ENCODE data around the gene PRKAG2. TPM values are rescaled to one million over a fixed set of nuclear protein-coding genes. Genes with fewer than 3 reads are reported as not detected.

The PRKAG2 gene
- total RNA-seq, 4 donors from 2014 or later = 38.8 to 94.4 (median 73.2) TPM

DNA sequence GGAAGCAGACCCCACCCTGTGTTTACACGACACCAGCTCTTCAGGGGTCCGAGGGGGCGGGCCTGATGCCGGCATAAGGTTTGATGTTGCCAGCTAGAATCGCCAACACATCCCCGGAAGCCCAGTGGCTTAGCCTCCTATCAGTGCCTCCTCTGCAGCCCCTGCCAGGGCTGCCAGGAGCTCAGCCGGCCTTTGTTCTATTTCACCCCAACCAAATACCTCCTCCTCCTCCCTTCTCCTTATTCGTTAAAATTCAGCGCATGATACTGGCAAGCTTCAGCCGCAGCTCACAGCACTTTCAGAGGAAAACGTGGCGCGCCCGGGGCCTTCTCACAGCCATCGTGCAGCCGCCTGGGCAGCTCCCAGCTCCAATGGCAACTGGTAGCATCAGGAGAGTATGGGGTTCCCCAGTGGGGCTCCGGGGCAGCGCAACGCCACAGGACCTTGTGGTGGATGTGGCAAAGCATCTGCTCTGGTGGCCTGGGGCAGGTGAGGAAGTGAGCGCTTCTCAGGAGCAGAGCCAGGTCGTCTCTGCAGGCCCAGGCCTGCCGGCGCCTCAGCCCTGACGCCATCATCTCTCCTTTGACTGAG, 180.9 kb downstream of the PRKAG2 start:
- no peak overlapping the region for H3K4me3 ChIP-seq
- H3K27me3 ChIP-seq = no peaks in the 10 kb centered on the region
- H3K4me1 ChIP-seq = peaks cover 0 to 29% (median 7%) of the 10 kb centered on the region in 4 donors
- H3K27ac ChIP-seq = peak overlapping the region in 3 of 4 donors; percentile 76 to 95 (median 83)
- TF ChIP-seq, protein P1, sequence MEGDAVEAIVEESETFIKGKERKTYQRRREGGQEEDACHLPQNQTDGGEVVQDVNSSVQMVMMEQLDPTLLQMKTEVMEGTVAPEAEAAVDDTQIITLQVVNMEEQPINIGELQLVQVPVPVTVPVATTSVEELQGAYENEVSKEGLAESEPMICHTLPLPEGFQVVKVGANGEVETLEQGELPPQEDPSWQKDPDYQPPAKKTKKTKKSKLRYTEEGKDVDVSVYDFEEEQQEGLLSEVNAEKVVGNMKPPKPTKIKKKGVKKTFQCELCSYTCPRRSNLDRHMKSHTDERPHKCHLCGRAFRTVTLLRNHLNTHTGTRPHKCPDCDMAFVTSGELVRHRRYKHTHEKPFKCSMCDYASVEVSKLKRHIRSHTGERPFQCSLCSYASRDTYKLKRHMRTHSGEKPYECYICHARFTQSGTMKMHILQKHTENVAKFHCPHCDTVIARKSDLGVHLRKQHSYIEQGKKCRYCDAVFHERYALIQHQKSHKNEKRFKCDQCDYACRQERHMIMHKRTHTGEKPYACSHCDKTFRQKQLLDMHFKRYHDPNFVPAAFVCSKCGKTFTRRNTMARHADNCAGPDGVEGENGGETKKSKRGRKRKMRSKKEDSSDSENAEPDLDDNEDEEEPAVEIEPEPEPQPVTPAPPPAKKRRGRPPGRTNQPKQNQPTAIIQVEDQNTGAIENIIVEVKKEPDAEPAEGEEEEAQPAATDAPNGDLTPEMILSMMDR (IDR thresholded peaks at IDR 0.05) = no peak
- no peak for TF ChIP-seq POLR2A (IDR thresholded peaks at IDR 0.05)
- no peaks in the 10 kb centered on the region for H3K36me3 ChIP-seq
- no peak for DNase-seq
- H3K9me3 ChIP-seq = no peaks in the 10 kb centered on the region

DNA sequence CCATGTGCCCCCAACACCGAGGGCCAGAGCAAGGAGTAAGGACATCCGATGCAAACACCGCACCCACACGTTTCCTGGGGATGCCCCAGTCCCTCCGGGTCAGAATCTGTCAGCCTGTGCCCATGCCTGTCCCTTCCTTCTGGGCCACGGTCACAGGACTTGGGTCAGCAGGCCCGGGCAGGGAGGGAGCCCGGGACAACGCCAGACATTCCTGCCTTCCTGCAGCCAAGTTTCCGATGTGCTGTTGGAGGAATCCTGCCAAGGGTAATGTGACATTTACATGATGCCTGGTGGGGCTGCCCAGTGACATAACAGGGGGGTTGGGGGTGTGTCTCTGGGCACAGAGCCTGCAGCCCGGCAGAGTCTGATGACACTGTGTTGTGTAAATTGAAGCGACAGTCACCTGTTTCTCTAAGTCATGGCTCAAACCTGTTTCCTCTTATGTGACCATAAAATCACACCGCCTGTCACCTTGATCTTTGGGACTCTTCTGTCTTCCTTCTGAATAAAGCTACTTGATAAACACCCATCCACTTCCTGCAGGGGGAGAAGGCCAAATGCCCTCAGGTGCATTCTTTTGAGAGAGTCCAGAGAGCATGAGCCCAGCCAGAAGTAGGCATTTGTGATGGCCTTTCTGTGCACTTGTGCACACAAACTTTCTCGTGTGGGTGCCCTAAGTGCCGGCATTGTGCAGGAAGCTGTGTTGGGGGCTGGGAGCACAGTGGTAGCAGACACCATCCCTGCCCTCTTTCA, 181.9 kb downstream of the PRKAG2 start:
- H3K36me3 ChIP-seq = no peaks in the 10 kb centered on the region
- no peak overlapping the region for H3K4me3 ChIP-seq
- peaks cover 0 to 29% (median 7%) of the 10 kb centered on the region in 4 donors for H3K4me1 ChIP-seq
- DNase-seq = peak in 2 of 3 donors; percentile 70 to 75
- TF ChIP-seq, protein P1 (IDR thresholded peaks at IDR 0.05) = peak in 3 of 6 experiments; percentile 38 to 49 (median 42)
- peak in 1 of 2 donors; percentile 22 for TF ChIP-seq POLR2A (IDR thresholded peaks at IDR 0.05)
- H3K9me3 ChIP-seq = no peaks in the 10 kb centered on the region
- peak overlapping the region in 3 of 4 donors; percentile 76 to 95 (median 83) for H3K27ac ChIP-seq
- H3K27me3 ChIP-seq = no peaks in the 10 kb centered on the region

DNA sequence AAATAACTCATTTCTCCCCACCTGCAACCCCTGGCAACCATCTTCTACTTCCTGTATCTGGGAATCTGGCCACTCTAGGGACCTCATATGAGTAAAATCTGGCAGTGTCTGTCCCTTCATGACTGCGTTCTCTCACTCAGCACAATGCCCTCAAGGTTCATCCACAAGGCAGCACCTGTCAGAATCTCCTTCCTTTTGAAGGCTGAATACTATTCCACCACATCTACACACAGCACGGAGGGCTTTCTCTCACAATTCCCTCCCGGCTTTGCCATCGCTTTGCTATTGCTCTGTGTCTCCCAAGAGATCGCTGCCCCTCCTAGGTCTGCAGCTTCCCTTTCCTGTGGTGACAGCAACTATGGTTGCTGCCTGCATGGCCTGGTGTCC, 182.5 kb downstream of the PRKAG2 start:
- Histone ChIP-seq H3K27me3 (no peaks in the 10 kb centered on the region), H3K9me3 (no peaks in the 10 kb centered on the region), H3K4me3 (no peak overlapping the region), H3K36me3 (no peaks in the 10 kb centered on the region), H3K27ac (peak overlapping the region in 3 of 4 donors; percentile 76 to 95 (median 83)), H3K4me1 (peaks cover 0 to 35% (median 7%) of the 10 kb centered on the region in 4 donors)
- TF ChIP-seq POLR2A (IDR thresholded peaks at IDR 0.05) = no peak
- TF ChIP-seq, protein P1 (IDR thresholded peaks at IDR 0.05) = no peak
- no peak for DNase-seq

DNA sequence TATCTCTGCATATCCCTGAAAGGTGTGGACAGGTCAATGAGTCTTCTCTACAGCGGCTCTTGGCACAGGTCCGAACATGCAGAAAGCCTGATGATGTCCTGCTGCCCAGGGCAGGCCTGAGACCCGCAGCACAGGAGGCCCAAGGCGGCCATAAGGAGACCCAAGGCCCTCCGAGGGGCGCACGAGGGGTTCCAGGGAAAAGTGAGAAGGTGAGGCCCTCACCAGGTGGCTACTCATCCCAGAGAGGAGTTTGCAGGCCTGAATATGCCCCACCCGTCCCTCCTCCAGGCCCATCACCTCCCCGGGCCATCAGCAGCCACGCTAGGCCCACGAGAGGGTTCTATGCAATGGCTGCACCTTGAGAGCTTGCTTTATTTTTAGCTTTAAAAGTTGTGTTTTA, 183.8 kb downstream of the PRKAG2 start:
- DNase-seq = peak in 1 of 3 donors; percentile 43
- Histone ChIP-seq H3K9me3 (no peaks in the 10 kb centered on the region), H3K4me1 (peaks cover 0 to 39% (median 9%) of the 10 kb centered on the region in 4 donors), H3K27ac (no peak overlapping the region), H3K27me3 (no peaks in the 10 kb centered on the region), H3K4me3 (no peak overlapping the region), H3K36me3 (no peaks in the 10 kb centered on the region)
- no peak for TF ChIP-seq POLR2A (IDR thresholded peaks at IDR 0.05)
- TF ChIP-seq, protein P1 (IDR thresholded peaks at IDR 0.05) = no peak

DNA sequence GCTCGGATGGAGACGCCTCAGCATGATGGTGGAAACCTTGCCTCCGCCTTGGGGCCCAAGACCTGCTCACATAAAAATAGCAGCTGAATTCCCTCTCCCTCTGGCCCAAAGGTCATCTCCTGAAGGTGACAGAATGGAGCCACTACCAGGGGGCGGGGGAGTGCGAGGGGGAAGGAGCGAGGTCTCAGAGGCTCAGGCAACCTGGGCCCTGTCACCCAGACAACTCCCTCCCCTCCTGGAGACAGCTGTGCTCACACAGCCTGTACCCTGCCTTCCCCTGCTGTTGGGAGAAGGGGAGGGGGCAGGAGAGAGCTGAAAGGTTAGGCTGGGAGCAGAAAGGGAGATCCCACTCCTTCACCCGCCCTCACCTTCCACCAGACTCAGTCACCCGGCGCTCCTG, 184.2 kb downstream of the PRKAG2 start:
- Histone ChIP-seq H3K4me1 (peaks cover 0 to 43% (median 11%) of the 10 kb centered on the region in 4 donors), H3K4me3 (no peak overlapping the region), H3K27me3 (no peaks in the 10 kb centered on the region), H3K27ac (no peak overlapping the region), H3K36me3 (no peaks in the 10 kb centered on the region), H3K9me3 (no peaks in the 10 kb centered on the region)
- TF ChIP-seq POLR2A (IDR thresholded peaks at IDR 0.05) = no peak
- TF ChIP-seq, protein P1 (IDR thresholded peaks at IDR 0.05) = no peak
- no peak for DNase-seq

Measured in Peyer's patch (tissue), 4 donors.